Renal pelvis (tissue), 12 donors: Measurements from ENCODE around the gene HHEX. TPM values are rescaled to one million over a fixed set of nuclear protein-coding genes. Genes with fewer than 3 reads are reported as not detected.
"Not testable (repeated sequence)": the region's sequence is repeated elsewhere in the genome, so short reads cannot be mapped to it uniquely, and the experiment has no call there.

Experiments
- DNase-seq: peaks from one replicate; pipeline ENCODE4 v3.0.0-alpha.2; 2013
- long read RNA-seq, 16 experiments: transcript quantifications; one replicate each; lab custom pipeline, GENCODE V29; 2026
- polyA plus RNA-seq, 3 donors: library from polyadenylated mRNA; unstranded; fragments of 120-200 nt; gene quantifications; one replicate each; pipeline ENCODE4 v1.2.1, GENCODE V29; 2013; ENCODE audit not compliant: insufficient read length in 3 of 3

HHEX gene
- 1 to 10 TPM; 7.6 to 8.9 (median 8.2) TPM for polyA plus RNA-seq
- long read RNA-seq, donor 1, partial matches to known transcripts = 0 of 4 reads
- long read RNA-seq, donor 1, other reads (novel, unspliced or antisense) = 0 of 4 reads
- long read RNA-seq, donor 2, transcript HHEX-201 (4 exons, 1,727 nt) = major isoform, 5 of 7 reads
- long read RNA-seq, donor 2, partial matches to known transcripts = 0 of 7 reads
- long read RNA-seq, donor 2, other reads (novel, unspliced or antisense) = 0 of 7 reads
- long read RNA-seq, donor 3, partial matches to known transcripts = 0 of 3 reads
- long read RNA-seq, donor 3, other reads (novel, unspliced or antisense) = 0 of 3 reads
- long read RNA-seq, donor 4, partial matches to known transcripts = 0 of 7 reads
- long read RNA-seq, donor 4, other reads (novel, unspliced or antisense) = 0 of 7 reads
- long read RNA-seq, donor 5, partial matches to known transcripts = 0 of 4 reads
- long read RNA-seq, donor 5, other reads (novel, unspliced or antisense) = 0 of 4 reads
- long read RNA-seq, donor 6, transcript HHEX-201 (4 exons, 1,727 nt) = major isoform, 6 of 6 reads
- long read RNA-seq, donor 6, partial matches to known transcripts = 0 of 6 reads
- long read RNA-seq, donor 6, other reads (novel, unspliced or antisense) = 0 of 6 reads
- long read RNA-seq, donor 7, partial matches to known transcripts = 0 of 7 reads
- long read RNA-seq, donor 7, other reads (novel, unspliced or antisense) = 0 of 7 reads
- long read RNA-seq, donor 8 = 0 reads
- long read RNA-seq, donor 9, partial matches to known transcripts = 0 of 3 reads
- long read RNA-seq, donor 9, other reads (novel, unspliced or antisense) = 0 of 3 reads
- long read RNA-seq, donor 10, partial matches to known transcripts = 0 of 5 reads
- long read RNA-seq, donor 10, other reads (novel, unspliced or antisense) = 0 of 5 reads
- long read RNA-seq, donor 11, partial matches to known transcripts = 0 of 3 reads
- long read RNA-seq, donor 11, other reads (novel, unspliced or antisense) = 0 of 3 reads
- long read RNA-seq, donor 12, partial matches to known transcripts = 0 of 3 reads
- long read RNA-seq, donor 12, other reads (novel, unspliced or antisense) = 0 of 3 reads
- long read RNA-seq, donor 13, partial matches to known transcripts = 0 of 2 reads
- long read RNA-seq, donor 13, other reads (novel, unspliced or antisense) = 0 of 2 reads
- long read RNA-seq, donor 14 = 0 reads
- long read RNA-seq, donor 15, transcript HHEX-201 (4 exons, 1,727 nt) = major isoform, 5 of 5 reads
- long read RNA-seq, donor 15, partial matches to known transcripts = 0 of 5 reads
- long read RNA-seq, donor 15, other reads (novel, unspliced or antisense) = 0 of 5 reads
- long read RNA-seq, donor 16, partial matches to known transcripts = 0 of 5 reads
- long read RNA-seq, donor 16, other reads (novel, unspliced or antisense) = 0 of 5 reads

DNA sequence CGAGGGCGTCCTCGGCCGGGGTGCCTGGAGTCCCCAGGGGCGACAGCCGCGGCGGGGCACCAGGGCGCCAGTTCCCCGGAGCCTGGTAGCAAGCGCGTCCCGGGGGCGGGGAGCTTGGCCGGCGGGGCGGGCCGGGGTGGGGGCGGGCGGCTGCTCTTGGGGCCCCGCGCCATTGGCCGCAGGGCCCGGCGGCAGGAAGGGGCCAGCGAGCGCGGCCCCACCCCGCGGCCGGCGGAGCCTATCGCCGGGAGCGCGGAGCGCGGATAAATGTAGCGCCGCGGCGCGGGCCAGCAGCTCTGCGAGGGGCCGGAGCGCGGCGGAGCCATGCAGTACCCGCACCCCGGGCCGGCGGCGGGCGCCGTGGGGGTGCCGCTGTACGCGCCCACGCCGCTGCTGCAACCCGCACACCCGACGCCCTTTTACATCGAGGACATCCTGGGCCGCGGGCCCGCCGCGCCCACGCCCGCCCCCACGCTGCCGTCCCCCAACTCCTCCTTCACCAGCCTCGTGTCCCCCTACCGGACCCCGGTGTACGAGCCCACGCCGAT is at the start of gene HHEX:
HHEX (plus strand) TSS at position 293 of the 548 bp plus-strand sequence; CDS start at position 325, 32 bp downstream.
- DNase-seq = no peak

DNA sequence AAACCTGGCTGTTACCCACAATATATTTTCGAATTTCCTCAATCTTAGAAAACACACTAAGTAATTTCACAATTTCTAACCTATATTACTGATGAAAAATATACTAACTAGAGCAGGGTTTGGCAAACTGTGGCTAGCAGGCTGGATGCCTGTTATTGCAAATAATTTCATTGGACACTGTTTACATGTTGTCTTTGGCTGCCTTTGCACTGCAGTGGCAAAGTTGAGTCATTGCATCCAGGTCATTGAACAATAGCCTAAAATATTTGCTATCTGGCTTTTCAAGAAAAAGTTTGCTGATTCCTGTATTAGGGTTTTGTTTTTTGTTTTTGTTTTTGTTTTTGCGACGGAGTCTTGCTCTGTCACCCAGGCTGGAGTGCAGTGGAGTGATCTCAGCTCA is 49.6 kb upstream of the HHEX start:
- no peak for DNase-seq

DNA sequence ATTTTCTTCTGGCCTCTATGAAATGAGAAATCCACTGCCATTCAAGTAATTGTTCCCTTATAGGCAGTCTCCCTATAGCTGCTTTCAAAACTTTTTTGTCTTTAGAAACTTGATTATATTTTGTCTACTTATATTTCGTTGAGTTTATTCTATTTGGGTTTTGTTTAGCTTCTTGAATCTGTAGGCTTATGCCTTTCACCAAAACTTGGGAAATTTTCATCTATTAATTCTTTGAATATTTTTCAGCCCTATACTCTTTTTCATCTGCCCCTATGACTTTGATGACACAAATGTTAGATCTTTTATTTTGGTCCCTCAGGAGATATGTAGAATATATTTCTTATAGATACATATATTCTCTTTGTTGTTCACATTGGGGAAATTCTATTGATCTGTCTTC is 48.3 kb upstream of the HHEX start:
- DNase-seq = no peak

DNA sequence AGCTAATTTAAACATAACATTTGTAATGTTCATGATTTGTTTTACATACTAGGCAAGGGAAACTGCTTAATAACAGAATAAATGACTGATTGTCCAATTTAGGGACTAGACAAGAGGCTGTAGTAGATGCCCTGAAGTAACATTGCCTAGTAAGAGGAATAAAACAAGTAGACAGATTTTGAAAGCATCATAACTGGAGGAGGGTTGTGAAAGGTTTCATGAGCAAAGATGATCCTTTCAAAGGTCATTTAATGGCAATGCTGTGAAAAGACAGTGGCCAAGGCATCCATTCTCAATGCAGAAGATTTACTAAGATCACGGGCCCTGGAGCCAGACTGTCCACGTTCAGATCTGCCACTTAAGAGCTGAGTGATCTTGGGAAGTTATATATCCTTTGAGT is 44.8 kb upstream of the HHEX start:
- DNase-seq = no peak

DNA sequence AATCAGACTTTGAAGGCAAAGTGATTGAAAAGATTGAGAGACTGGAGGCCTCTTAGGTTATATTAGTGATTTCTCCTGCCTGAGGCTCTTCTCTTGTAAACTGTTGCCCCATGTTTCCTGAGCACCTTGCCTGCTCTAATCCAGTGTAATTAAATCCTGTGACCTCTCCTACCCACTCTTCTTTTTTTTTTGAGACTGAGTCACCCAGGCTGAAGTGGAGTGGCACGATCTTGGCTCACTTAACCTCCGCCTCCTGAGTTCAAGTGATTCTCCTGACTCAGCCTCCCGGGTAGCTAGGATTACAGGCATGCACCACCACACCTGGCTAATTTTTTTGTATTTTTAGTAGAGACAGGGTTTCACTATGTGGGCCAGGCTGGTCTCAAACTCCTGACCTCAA is 38.9 kb upstream of the HHEX start:
- not testable (repeated sequence) for DNase-seq

DNA sequence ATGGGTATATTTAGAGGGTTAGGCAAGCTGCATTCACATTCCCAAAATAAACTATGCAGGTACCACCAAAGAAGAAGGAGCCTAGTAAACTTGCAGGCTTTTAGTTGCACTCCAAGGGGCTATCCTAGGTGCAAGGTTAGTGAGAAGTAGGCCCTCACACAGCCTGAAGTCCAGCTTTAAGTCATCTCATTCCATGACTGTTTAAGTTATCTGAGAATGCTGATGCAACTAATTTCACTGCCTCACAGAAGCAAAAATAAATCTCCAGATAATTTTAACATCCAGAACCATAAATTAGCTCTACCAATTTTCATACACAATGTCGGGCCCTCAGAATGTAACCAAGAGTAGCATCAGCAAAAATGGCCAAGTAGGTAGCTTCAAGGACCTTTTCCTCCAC is 34.3 kb upstream of the HHEX start:
- no peak for DNase-seq

DNA sequence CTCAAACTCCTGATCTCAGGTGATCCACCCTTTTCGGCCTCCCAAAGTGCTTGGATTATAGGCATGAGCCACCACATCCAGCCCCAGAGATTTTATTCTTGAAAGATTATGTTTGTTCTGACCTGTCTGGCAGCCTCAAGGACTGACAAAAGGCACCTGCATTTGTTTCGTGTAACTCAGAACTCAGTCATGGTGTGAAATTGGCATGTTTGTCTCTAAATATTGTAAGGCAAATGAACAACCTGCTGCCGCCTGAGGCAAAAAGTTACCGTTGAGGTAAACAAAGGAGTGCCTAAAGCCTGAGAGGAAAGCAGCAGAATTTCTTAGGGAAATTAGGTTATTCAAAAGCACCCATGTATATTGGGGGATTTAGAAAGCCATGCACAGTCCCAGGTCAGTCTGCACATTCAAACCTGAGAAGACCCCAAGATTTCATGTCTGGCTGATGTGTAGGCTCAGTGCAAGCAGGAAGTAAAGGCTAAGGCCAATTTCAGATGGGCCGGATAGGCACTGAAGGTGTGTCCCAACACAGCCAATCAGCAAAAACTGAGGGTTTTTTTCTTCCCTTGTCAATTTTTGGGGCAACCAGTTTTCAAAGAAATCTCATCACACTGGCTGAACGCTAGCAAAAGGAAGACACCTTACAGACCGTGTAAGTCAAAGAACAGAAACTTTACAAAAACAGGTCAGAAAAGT is 33.3 kb upstream of the HHEX start:
- no peak for DNase-seq

DNA sequence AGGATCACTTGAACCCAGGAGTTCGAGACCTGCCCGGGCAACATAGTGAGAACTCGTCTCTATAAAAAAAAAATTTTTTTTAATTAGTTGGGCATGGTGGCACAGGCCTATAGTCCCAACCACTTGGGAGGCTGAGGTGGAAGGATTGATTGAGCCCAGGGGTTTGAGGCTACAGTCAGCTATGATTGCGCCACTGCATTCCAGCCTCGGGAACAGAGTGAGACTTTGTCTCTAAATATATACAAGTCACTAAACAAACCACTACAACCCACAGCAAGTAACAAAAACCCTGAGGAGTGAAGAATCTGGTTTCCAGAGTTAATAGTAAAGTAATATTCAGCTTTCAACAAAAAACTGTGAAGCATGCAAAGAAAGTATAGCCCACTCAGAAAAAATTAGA is 32.7 kb upstream of the HHEX start:
- no peak for DNase-seq

DNA sequence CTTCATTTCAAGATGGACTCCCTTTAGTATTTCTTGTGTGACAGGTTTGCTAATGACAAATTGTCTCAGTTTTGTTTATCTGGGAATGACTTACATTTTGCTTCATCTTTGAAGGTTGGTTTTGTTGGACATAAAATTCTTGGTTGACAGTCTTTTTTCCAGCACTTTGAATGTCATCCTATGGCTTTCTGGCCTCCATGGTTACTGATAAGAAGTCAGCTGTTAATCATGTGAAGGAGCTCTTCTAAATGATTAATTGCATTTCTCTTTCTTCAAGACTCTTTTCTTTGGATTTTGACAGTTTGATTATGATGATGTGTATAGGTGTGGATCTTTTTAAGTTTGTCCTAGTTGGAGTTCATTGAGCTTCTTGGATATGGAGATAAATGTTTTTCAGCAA is 26.9 kb upstream of the HHEX start:
- DNase-seq = no peak

DNA sequence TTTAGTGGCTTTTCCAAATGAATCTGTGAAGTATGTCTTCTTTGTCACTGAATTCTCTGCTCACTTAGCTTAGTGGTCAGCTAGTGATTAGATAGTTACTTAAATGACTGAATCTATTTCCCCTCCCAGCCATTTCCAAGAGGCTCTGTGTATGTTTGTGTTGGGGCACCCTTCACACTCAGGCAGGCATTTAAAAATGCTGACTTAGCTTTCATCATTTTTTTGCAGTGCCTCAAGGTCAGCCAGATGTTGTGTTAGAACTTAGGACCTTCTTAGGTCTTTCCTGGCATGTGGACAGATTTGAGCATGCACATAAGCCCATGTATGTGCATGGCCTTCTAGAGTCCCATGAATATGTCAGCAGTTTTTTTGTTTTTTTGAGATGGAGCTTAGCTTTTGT is 25.4 kb upstream of the HHEX start:
- DNase-seq = no peak

DNA sequence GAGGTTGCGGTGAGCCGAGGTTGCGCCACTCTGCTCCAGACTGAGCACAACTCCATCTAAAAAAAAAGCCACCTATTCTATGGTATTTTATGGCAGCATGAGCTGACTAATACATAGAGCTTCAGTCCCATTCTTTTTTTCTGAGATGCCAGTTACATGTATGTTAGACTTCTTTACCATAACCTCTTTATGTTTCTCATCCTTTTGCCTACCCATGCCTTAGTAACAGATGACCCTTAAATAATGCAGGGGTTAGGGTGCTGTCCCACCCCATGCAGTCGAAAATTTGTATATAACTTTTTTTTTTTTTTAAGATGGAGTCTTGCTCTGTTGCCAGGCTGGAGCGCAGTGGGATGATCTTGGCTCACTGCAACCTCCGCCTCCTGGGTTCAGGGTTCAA is 22.7 kb upstream of the HHEX start:
- DNase-seq = no peak

DNA sequence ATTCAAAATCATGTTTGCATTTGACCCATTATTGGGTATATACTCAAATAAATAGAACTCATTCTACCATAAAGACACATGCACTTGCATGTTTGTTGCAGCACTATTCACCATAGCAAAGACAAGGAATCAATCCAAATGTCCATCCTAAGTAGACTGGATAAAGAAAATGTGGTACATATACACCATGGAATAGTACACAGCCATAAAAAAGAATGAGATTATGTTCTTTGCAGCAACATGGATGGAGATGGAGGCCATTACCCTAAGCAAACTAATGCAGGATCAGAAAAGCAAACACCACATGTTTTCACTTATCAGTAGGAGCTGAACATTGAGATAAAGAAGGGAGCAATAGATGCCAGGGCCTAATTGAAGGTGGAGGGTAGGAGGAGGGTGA is 12.0 kb upstream of the HHEX start:
- no peak for DNase-seq

DNA sequence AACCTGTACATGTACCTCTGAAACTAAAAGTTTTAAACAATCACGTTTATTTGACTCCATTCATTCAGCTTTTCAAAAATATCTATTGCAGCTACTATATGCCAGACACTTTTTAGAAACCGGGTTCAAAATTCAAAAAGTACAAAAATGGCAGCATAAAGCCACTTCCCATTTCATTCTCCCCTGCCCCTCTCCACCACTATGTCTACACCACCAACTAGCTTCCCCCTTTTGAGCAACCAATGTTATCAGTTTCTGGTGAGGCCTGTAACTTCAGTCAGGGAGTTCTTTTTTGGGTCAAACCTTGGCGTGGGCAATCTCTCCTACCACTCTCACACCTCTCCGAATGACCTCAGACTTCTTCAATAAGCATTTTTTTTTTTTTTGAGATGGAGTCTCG is 11.5 kb upstream of the HHEX start:
- DNase-seq = no peak

DNA sequence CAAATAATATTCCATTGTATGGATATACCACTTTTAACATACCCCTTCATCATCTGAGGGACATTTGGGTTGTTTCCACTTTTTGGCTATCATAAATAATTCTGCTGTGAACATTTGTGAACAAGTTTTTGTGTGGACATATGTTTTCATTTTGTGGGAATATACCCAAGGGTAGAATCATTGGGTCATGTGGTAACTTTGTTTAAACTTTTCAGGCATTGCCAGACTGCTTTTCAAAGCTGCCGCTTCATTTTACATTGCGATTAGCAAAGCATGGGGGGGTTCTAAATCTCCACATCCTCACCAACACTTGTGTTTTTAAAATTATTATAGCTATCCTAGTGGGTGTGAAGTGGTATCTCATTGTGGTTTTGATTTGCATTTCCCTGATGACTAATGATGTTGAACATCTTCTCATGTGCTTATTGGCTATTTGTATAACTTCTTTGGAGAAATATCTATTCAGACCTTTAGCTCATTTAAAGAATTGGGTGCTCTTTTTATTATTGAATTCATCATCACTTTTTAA is 8.4 kb upstream of the HHEX start:
- no peak for DNase-seq

DNA sequence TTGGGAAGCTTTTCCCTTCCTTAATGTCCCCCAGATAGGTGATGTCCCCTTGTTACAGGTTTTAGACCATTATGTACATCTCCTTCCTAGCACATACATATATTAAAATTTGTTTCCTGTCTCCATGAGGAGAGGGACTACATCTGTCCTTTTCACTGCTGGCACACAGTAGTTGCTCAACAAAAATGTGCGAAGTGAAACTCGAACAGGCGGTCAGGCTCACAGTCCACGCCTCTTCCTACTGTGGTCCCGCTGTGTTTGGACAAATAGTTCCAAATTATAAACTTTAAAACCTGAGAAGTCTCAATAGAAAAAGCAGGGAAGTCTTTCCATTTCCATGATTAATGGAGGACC is 1.2 kb upstream of the HHEX start:
- DNase-seq = no peak

DNA sequence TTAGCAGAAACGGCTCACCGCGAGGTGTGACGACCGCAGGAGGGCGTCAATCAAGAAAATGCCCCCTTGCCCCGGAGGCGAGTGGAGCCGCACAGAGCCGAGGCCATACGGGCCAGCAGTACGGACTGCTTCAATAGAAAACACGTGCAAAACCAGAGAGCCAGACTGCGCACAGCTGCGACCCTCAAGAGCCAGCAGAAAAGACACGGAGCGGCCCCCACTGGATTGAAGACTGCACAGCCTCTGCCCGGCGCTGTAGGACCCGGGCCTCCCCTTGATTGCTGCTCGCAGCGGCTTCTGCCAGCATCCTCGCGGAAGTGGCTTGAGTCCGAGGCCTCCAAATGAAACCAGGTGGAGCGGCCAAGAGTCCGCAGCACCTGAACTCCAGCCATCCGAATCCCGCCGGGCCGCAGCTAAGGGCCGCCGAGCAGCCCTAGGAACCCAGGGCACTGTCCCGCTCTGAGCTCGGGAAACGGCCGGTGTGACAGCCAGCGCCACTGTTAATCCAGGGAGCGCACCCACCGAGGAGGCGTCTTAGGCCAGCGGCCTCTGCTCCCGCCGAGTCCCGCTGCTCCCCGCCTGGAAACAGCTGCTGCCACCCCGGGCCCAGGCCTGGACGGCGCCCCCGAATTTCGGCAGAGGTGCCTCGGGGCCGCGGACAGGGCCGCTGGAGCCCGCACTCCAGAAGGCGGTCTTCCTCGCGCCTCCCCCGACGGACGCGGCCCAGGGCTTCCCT is 660 bp upstream of the HHEX start:
- DNase-seq = no peak

DNA sequence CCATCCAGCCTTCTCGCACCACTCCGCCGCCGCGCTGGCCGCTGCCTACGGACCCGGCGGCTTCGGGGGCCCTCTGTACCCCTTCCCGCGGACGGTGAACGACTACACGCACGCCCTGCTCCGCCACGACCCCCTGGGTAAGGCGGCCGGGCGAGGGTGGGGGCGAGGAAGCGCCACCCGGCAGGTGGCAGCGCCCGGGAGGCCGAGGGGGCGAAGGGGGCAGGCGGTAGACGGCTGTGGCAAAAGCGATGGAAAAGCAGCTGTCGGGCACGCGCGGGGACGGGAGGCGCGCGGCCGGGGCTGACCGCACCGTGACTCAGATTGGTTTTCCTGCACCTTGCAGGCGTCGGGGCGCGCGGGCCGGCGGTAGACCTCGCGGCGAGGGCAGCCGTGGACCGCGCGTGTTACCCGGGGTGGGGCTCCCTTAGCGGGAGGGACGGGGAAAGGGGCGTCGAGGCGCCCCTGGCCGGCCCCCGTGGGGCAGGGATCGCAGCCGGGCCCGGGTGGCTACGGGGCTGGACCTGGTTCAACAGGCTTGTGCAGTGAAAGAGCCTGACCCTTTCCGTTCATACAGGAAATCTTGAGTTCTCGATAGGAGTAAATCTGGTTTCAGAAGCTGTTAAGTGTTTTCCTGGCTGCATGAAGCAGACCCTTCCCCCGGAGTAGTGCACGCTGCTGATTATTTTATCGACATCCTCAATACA is 608 bp downstream of the HHEX start:
- no peak for DNase-seq

DNA sequence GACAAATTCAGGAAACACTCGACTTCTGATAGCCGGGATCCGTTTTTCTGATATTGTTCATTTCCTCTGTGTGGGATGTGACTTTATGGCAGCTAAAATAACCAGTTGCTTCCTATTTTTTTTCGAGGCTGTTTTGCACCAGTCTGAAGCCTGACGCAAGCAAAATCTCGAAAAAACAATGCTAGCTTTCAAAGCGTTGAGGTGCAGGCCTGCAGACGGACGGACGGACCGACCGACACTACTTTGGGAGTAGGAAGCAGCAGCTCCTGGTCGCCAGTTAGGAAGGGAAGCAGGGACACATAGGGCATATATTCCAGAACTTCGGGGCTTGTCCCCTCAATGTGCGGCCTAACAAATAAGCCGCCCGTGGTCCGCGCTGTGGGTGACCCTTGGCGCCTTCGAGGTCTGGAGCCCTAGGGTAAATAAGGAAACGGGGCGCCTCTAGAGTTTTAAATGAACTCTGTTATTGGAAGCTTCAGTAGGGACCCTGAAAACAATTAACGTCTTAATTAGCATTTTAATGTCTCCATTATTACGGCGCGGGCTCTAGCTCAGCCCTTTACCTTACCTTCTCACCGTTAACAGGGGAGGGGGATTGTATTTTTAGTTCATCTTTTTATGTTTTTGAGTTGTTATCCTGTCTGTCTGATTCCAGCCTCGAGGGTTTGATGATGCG is 1.3 kb downstream of the HHEX start:
- DNase-seq = no peak

DNA sequence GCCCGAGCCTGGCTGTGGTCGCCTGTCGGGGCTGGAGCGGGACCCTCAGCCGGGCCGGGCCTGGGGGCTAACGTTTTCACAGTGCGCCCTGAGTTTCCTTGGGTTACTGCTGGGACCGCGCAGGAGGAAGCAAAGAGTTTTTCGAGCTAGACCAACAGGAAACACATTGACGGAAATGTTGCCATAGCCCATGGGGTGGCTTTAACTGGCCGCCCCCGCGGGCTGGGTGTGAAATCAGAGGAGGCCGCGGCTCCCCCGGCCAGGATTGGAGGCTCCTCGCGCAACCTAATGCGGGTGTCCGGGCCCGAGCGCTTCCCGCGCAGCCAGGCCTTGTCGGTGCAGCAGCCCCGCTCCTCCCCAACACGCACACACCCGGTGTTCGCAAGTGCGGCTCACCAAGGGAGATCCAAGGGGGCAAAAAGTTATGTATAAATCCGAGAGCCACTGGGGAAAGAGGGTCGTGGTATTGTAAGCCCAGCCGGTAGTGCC is 1.9 kb downstream of the HHEX start:
- DNase-seq = no peak
